Measurements from ENCODE around the gene USP31. TPM values are rescaled to one million over a fixed set of nuclear protein-coding genes. Genes with fewer than 3 reads are reported as not detected.

The USP31 gene
- total RNA-seq, 2 experiments from 2014 or later, result 6.2 to 6.8 TPM

GRCh38 chr16:23182206-23182678, 33.0 kb upstream of the USP31 start:
- CTCF ChIA-PET, result interaction anchor here (1.0 to 7.0 kb wide), 4 partner anchors 15 to 253 kb away, joined by 3 to 101 read pairs (median 4); no protein-coding TSS in a partner anchor
- H3K4me3 Mint-ChIP-seq, result peak overlapping the region; percentile 18
- peak; percentile 78 for DNase-seq
- H3K4me1 Mint-ChIP-seq (ENCODE audit: low read depth), result peaks cover 9% of the 10 kb centered on the region
- H3K36me3 Mint-ChIP-seq (ENCODE audit: low read depth), result no peaks in the 10 kb centered on the region
- H3K27me3 Mint-ChIP-seq (ENCODE audit: low read depth), result peaks cover 31% of the 10 kb centered on the region
- ATAC-seq, result peak; percentile 99
- POLR2A ChIA-PET, result no interaction called here
- H3K9me3 Mint-ChIP-seq (ENCODE audit: insufficient read depth), result no peaks in the 10 kb centered on the region
- no peak overlapping the region for H3K27ac Mint-ChIP-seq

DNA sequence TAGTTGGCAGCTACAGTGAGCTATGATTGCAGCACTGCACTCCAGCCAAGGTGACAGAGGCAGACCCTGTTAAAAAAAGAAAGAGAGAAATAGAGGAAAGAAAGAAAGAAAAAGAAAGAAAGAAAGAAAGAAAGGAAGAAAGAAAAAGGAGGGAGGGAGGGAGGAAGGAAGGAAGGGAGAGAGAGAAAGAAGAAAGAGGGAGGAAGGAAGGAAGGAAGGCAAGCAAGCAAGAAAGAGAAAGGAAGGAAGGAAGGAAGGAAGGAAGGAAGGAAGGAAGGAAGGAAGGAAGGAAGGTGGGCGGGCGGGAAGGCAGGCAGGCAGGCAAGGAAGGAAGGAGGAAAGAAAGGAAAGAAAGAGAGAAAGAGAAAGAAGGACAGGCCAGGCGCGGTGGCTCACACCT, 32.3 kb upstream of the USP31 start:
- ChIA-PET CTCF (interaction anchor here (1.0 to 7.0 kb wide), 4 partner anchors 14 to 253 kb away, joined by 3 to 101 read pairs (median 4); no protein-coding TSS in a partner anchor), POLR2A (no interaction called here)
- Mint-ChIP-seq H3K27ac (no peak overlapping the region), H3K27me3 (ENCODE audit: low read depth) (peaks cover 31% of the 10 kb centered on the region), H3K9me3 (ENCODE audit: insufficient read depth) (no peaks in the 10 kb centered on the region), H3K36me3 (ENCODE audit: low read depth) (no peaks in the 10 kb centered on the region), H3K4me1 (ENCODE audit: low read depth) (peaks cover 9% of the 10 kb centered on the region), H3K4me3 (no peak overlapping the region)
- ATAC-seq, result no peak
- no peak for DNase-seq

DNA sequence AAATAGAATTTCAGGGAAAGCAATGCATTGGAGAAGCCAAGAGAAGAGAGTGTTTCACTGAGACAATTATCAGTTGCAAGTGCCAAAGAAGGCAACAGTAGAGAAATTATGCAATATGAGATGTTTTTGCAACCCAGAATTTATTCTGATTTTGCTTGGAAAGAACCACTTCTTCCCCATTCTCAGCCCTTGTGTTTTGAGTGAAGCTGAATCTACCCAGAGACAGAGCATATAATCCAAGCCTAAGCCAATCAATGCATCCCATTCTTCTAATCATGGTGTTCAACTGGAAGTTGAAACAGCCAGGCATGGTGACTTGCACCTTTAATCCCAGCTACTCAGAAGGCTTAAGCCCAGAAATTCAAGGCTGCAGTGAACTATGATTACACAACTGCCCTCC, 26.4 kb upstream of the USP31 start:
- no peaks in the 10 kb centered on the region for H3K36me3 Mint-ChIP-seq (ENCODE audit: low read depth)
- H3K27ac Mint-ChIP-seq, result no peak overlapping the region
- DNase-seq (no peak), ATAC-seq (no peak)
- H3K4me1 Mint-ChIP-seq (ENCODE audit: low read depth), result no peaks in the 10 kb centered on the region
- no peak overlapping the region for H3K4me3 Mint-ChIP-seq
- no peaks in the 10 kb centered on the region for H3K9me3 Mint-ChIP-seq (ENCODE audit: insufficient read depth)
- H3K27me3 Mint-ChIP-seq (ENCODE audit: low read depth), result peaks cover 18% of the 10 kb centered on the region
- CTCF ChIA-PET, result interaction anchor here (2.2 kb wide), 1 partner anchor 260 kb away, joined by 5 read pairs; no protein-coding TSS in a partner anchor
- POLR2A ChIA-PET, result no interaction called here

- Mint-ChIP-seq H3K4me1 (ENCODE audit: low read depth) (no peaks in the 10 kb centered on the region), H3K9me3 (ENCODE audit: insufficient read depth) (no peaks in the 10 kb centered on the region), H3K36me3 (ENCODE audit: low read depth) (no peaks in the 10 kb centered on the region), H3K27me3 (ENCODE audit: low read depth) (peaks cover 22% of the 10 kb centered on the region), H3K27ac (no peak overlapping the region), H3K4me3 (no peak overlapping the region)
- ATAC-seq (no peak), DNase-seq (no peak)
- CTCF ChIA-PET, result interaction anchor here (0.7 kb wide), 1 partner anchor 9 kb away, joined by 3 read pairs; no protein-coding TSS in a partner anchor
- POLR2A ChIA-PET, result interaction anchor here (0.6 kb wide), 1 partner anchor 9 kb away, joined by 3 read pairs; no protein-coding TSS in a partner anchor
These were observed 25.4 kb upstream of the USP31 start for GRCh38 chr16:23174622-23175021.

GRCh38 chr16:23172994-23173393, 23.7 kb upstream of the USP31 start:
- ChIA-PET POLR2A (no interaction called here), CTCF (no interaction called here)
- Mint-ChIP-seq H3K9me3 (ENCODE audit: insufficient read depth) (no peaks in the 10 kb centered on the region), H3K36me3 (ENCODE audit: low read depth) (no peaks in the 10 kb centered on the region), H3K27ac (no peak overlapping the region), H3K27me3 (ENCODE audit: low read depth) (peaks cover 26% of the 10 kb centered on the region), H3K4me3 (no peak overlapping the region), H3K4me1 (ENCODE audit: low read depth) (no peaks in the 10 kb centered on the region)
- no peak for ATAC-seq
- no peak for DNase-seq

- H3K9me3 Mint-ChIP-seq (ENCODE audit: insufficient read depth), result no peaks in the 10 kb centered on the region
- H3K27me3 Mint-ChIP-seq (ENCODE audit: low read depth), result peaks cover 26% of the 10 kb centered on the region
- ChIA-PET CTCF (no interaction called here), POLR2A (no interaction called here)
- H3K4me3 Mint-ChIP-seq, result no peak overlapping the region
- no peak for DNase-seq
- no peak overlapping the region for H3K27ac Mint-ChIP-seq
- H3K4me1 Mint-ChIP-seq (ENCODE audit: low read depth), result no peaks in the 10 kb centered on the region
- no peaks in the 10 kb centered on the region for H3K36me3 Mint-ChIP-seq (ENCODE audit: low read depth)
- no peak for ATAC-seq
These were observed 23.3 kb upstream of the USP31 start for GRCh38 chr16:23172583-23172982.

GRCh38 chr16:23164736-23165135, 15.5 kb upstream of the USP31 start:
- Mint-ChIP-seq H3K27me3 (ENCODE audit: low read depth) (peaks cover 45% of the 10 kb centered on the region), H3K9me3 (ENCODE audit: insufficient read depth) (no peaks in the 10 kb centered on the region), H3K36me3 (ENCODE audit: low read depth) (no peaks in the 10 kb centered on the region), H3K4me1 (ENCODE audit: low read depth) (no peaks in the 10 kb centered on the region), H3K27ac (no peak overlapping the region), H3K4me3 (no peak overlapping the region)
- no peak for ATAC-seq
- DNase-seq, result no peak
- ChIA-PET CTCF (no interaction called here), POLR2A (no interaction called here)

DNA sequence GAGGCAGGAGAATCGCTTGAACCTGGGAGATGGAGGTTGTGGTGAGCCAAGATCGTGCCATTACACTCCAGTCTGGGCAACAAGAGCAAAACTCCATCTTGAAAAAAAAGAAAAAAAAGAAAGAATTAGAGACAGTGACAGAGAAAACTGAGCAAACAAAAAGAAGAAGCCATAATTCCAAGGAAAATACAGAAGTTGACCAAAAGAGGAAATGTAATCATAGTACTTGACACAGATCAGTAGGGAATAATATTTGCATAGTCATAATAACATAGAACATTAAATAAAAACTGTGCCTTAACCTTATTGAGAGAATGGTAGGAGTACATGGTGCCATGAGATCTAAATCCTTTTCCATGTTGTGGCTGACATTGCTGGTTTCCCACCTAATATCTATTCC, 14.7 kb upstream of the USP31 start:
- ChIA-PET POLR2A (no interaction called here), CTCF (no interaction called here)
- H3K4me1 Mint-ChIP-seq (ENCODE audit: low read depth), result no peaks in the 10 kb centered on the region
- no peak for DNase-seq
- no peaks in the 10 kb centered on the region for H3K9me3 Mint-ChIP-seq (ENCODE audit: insufficient read depth)
- no peaks in the 10 kb centered on the region for H3K36me3 Mint-ChIP-seq (ENCODE audit: low read depth)
- no peak overlapping the region for H3K27ac Mint-ChIP-seq
- no peak overlapping the region for H3K4me3 Mint-ChIP-seq
- peaks cover 39% of the 10 kb centered on the region for H3K27me3 Mint-ChIP-seq (ENCODE audit: low read depth)
- ATAC-seq, result no peak

- ChIA-PET POLR2A (no interaction called here), CTCF (interaction anchor here (1.5 kb wide), 1 partner anchor 275 kb away, joined by 6 read pairs; no protein-coding TSS in a partner anchor)
- H3K27ac Mint-ChIP-seq, result no peak overlapping the region
- H3K36me3 Mint-ChIP-seq (ENCODE audit: low read depth), result no peaks in the 10 kb centered on the region
- DNase-seq (no peak), ATAC-seq (no peak)
- peaks cover 12% of the 10 kb centered on the region for H3K4me1 Mint-ChIP-seq (ENCODE audit: low read depth)
- peaks cover 33% of the 10 kb centered on the region for H3K27me3 Mint-ChIP-seq (ENCODE audit: low read depth)
- H3K4me3 Mint-ChIP-seq, result no peak overlapping the region
- no peaks in the 10 kb centered on the region for H3K9me3 Mint-ChIP-seq (ENCODE audit: insufficient read depth)
These were observed 11.3 kb upstream of the USP31 start for GRCh38 chr16:23160574-23160973.

- no peak for ATAC-seq
- no peaks in the 10 kb centered on the region for H3K36me3 Mint-ChIP-seq (ENCODE audit: low read depth)
- H3K27me3 Mint-ChIP-seq (ENCODE audit: low read depth), result peaks cover 29% of the 10 kb centered on the region
- DNase-seq, result no peak
- H3K4me3 Mint-ChIP-seq, result no peak overlapping the region
- H3K4me1 Mint-ChIP-seq (ENCODE audit: low read depth), result peaks cover 13% of the 10 kb centered on the region
- CTCF ChIA-PET, result interaction anchor here (1.5 kb wide), 1 partner anchor 275 kb away, joined by 6 read pairs; no protein-coding TSS in a partner anchor
- no peak overlapping the region for H3K27ac Mint-ChIP-seq
- POLR2A ChIA-PET, result no interaction called here
- no peaks in the 10 kb centered on the region for H3K9me3 Mint-ChIP-seq (ENCODE audit: insufficient read depth)
These were observed 10.8 kb upstream of the USP31 start for GRCh38 chr16:23160082-23160481.

DNA sequence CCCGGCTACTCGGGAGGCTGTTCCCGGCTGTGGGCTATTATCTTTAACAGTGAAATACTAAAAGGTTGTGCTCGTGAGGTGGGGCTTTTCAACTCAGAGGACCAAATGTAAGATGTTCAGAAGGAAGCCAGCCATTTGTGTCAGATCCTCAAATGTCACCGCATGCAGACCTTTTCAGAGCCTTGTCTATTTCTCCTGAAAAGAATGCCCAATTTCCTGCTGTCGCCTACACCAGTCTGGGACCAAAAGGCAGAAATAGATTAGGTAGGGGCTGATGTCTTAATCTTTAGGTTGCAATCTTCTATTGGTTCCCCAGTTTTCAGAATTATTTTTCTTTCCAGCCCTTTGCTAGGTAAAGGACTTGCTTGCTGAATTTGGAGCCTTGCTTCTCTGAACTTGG, 8.9 kb upstream of the USP31 start:
- CTCF ChIA-PET, result interaction anchor here (0.7 kb wide), 1 partner anchor 11 kb away, joined by 3 read pairs; no protein-coding TSS in a partner anchor

GRCh38 chr16:23156946-23157460, 7.8 kb upstream of the USP31 start:
- peak; percentile 19 for ATAC-seq
- peak; percentile 20 for DNase-seq
- Mint-ChIP-seq H3K9me3 (ENCODE audit: insufficient read depth) (no peaks in the 10 kb centered on the region), H3K27me3 (ENCODE audit: low read depth) (peaks cover 23% of the 10 kb centered on the region), H3K4me3 (no peak overlapping the region), H3K36me3 (ENCODE audit: low read depth) (no peaks in the 10 kb centered on the region), H3K4me1 (ENCODE audit: low read depth) (peaks cover 13% of the 10 kb centered on the region), H3K27ac (peak overlapping the region; percentile 44)
- ChIA-PET CTCF (interaction anchor here (1.6 kb wide), 1 partner anchor 278 kb away, joined by 3 read pairs; no protein-coding TSS in a partner anchor), POLR2A (interaction anchor here (0.6 kb wide), 1 partner anchor 319 kb away, joined by 3 read pairs; no protein-coding TSS in a partner anchor)

More for the DNA sequence above, 8.9 kb upstream of the USP31 start:
- POLR2A ChIA-PET, result no interaction called here
- Mint-ChIP-seq H3K27me3 (ENCODE audit: low read depth) (peaks cover 23% of the 10 kb centered on the region), H3K4me1 (ENCODE audit: low read depth) (peaks cover 13% of the 10 kb centered on the region), H3K27ac (no peak overlapping the region), H3K36me3 (ENCODE audit: low read depth) (no peaks in the 10 kb centered on the region), H3K9me3 (ENCODE audit: insufficient read depth) (no peaks in the 10 kb centered on the region), H3K4me3 (no peak overlapping the region)
- DNase-seq (peak; percentile 17), ATAC-seq (no peak)

Data from activated CD8-positive, alpha-beta T cell treated with anti-CD3 and anti-CD28 coated beads, Interleukin-2, amount 10 ng/mL, durations not matched to agents 7 days and 5 days (primary cell).